ENCODE data around the gene SLC22A5. TPM values are rescaled to one million over a fixed set of nuclear protein-coding genes. Genes with fewer than 3 reads are reported as not detected.

The SLC22A5 gene
- total and polyA plus RNA-seq, 9 donors, result 5.2 to 37.5 (median 10.4) TPM

- Histone ChIP-seq H3K4me3 (no peak overlapping the region), H3K9me3 (no peaks in the 10 kb centered on the region), H3K4me1 (ENCODE audit: insufficient read depth) (peaks cover 29% of the 10 kb centered on the region), H3K36me3 (no peaks in the 10 kb centered on the region), H3K27ac (no peak overlapping the region), H3K27me3 (no peaks in the 10 kb centered on the region)
- WGBS, 3 donors, result 41 to 43% (median 43%) methylated on average over 5 of the region's 5 CpGs
- intact Hi-C loops (cut with DNase I), result loop anchor here in 3 of 4 donors (5.0 to 10.0 kb wide), 3 partner anchors 52 to 69 kb away; partner anchors contain the start of gene IRF1 (in 1 of the 3)
- TF ChIP-seq POLR2A (IDR thresholded peaks at IDR 0.05) (no peak), CTCF (IDR thresholded peaks at IDR 0.05) (no peak), EP300 (IDR thresholded peaks at IDR 0.05) (no peak)
- DNase-seq, result peak in 1 of 5 donors; percentile 16
Observed at GRCh38 chr5:132422720-132423437, 53.4 kb downstream of the SLC22A5 start.

- TF ChIP-seq POLR2A (IDR thresholded peaks at IDR 0.05), result no peak
- no peak for TF ChIP-seq CTCF (IDR thresholded peaks at IDR 0.05)
- no peak for TF ChIP-seq EP300 (IDR thresholded peaks at IDR 0.05)
- no peaks in the 10 kb centered on the region for H3K9me3 ChIP-seq
- intact Hi-C loops (cut with DNase I), result loop anchor here in 3 of 4 donors (5.0 to 10.0 kb wide), 3 partner anchors 51 to 69 kb away; partner anchors contain the start of gene IRF1 (in 1 of the 3)
- no peak overlapping the region for H3K4me3 ChIP-seq
- H3K27ac ChIP-seq, result no peak overlapping the region
- no peaks in the 10 kb centered on the region for H3K27me3 ChIP-seq
- 84 to 88% (median 84%) methylated on average over 3 of the region's 3 CpGs for WGBS, 3 donors
- no peaks in the 10 kb centered on the region for H3K36me3 ChIP-seq
- H3K4me1 ChIP-seq (ENCODE audit: insufficient read depth), result peaks cover 29% of the 10 kb centered on the region
- DNase-seq, result no peak
Observed at GRCh38 chr5:132423438-132423898, 54.0 kb downstream of the SLC22A5 start.

GRCh38 chr5:132424167-132424880 lies 54.8 kb downstream of the SLC22A5 start:
- no peaks in the 10 kb centered on the region for H3K36me3 ChIP-seq
- intact Hi-C loops (cut with DNase I), result loop anchor here in 3 of 4 donors (5.0 to 10.0 kb wide), 3 partner anchors 50 to 68 kb away; partner anchors contain the start of gene IRF1 (in 1 of the 3)
- TF ChIP-seq POLR2A (IDR thresholded peaks at IDR 0.05) (no peak), EP300 (IDR thresholded peaks at IDR 0.05) (no peak), CTCF (IDR thresholded peaks at IDR 0.05) (no peak)
- H3K27me3 ChIP-seq, result no peaks in the 10 kb centered on the region
- no peaks in the 10 kb centered on the region for H3K9me3 ChIP-seq
- 92 to 97% (median 93%) methylated on average over 3 of the region's 3 CpGs for WGBS, 3 donors
- peak in 1 of 5 donors; percentile 6 for DNase-seq
- H3K27ac ChIP-seq, result no peak overlapping the region
- H3K4me1 ChIP-seq (ENCODE audit: insufficient read depth), result peaks cover 35% of the 10 kb centered on the region
- H3K4me3 ChIP-seq, result no peak overlapping the region

- H3K4me1 ChIP-seq (ENCODE audit: insufficient read depth), result peaks cover 33% of the 10 kb centered on the region
Observed at GRCh38 chr5:132425009-132425937, 55.8 kb downstream of the SLC22A5 start.

More at GRCh38 chr5:132425009-132425937, 55.8 kb downstream of the SLC22A5 start:
- intact Hi-C loops (cut with DNase I), result loop anchor here in 1 of 4 donors (10.0 kb wide), 1 partner anchor 50 kb away; no protein-coding TSS in a partner anchor
- H3K36me3 ChIP-seq, result no peaks in the 10 kb centered on the region
- H3K27me3 ChIP-seq, result no peaks in the 10 kb centered on the region
- no peak overlapping the region for H3K27ac ChIP-seq
- H3K9me3 ChIP-seq, result no peaks in the 10 kb centered on the region
- no peak overlapping the region for H3K4me3 ChIP-seq
- TF ChIP-seq EP300 (IDR thresholded peaks at IDR 0.05), result no peak
- TF ChIP-seq POLR2A (IDR thresholded peaks at IDR 0.05), result no peak
- no peak for TF ChIP-seq CTCF (IDR thresholded peaks at IDR 0.05)
- peak in 1 of 5 donors; percentile 17 for DNase-seq
- WGBS, 3 donors, result 54 to 65% (median 63%) methylated on average over 8 of the region's 8 CpGs
